K562 (cell line): ENCODE results near the gene KCND2. TPM values are rescaled to one million over a fixed set of nuclear protein-coding genes. Genes with fewer than 3 reads are reported as not detected.

ENCODE experiments used
- ATAC-seq: fragments of 200-7000 bp; cut with Tn5 transposase; 3 replicates; pipeline ENCODE4 v1.9.1; 2020; ENCODE audit warnings: moderate library complexity
- BruUV-seq: library from RNA; stranded (reverse); fragments of 400-500 nt; replicated peaks from 2 replicates; lab custom pipeline; 2021; lab: Mats Ljungman, UMichigan
- CTCF ChIA-PET: fragments of 300-600 bp; formaldehyde crosslinking; extraction: SDS; loops from one replicate; lab custom pipeline; 2021; ENCODE audit warnings: low intra/inter-chr PET ratio; lab: Yijun Ruan, JAX
- POLR2A ChIA-PET: fragments of 300-600, 350-650 bp; sonication (Branson Sonifier 250); formaldehyde crosslinking; extraction: SDS; loops from one replicate; lab custom pipeline; 2021; ENCODE audit warnings: antibody characterized with exemption, inconsistent platforms; lab: Yijun Ruan, JAX
- DNase-seq, 4 experiments: peaks; one replicate each; pipeline versions ENCODE4 v3.0.0 to v3.0.0-alpha.2; 2011 to 2018; ENCODE audit warnings: low spot score in 3 of 4, mixed read lengths in 3 of 4; ENCODE audit errors: extremely low read depth in 1 of 4
- FAIRE-seq: peaks from 2 replicates; lab custom pipeline; 2011; peaks lifted over from hg19 to GRCh38; lab: Jason Lieb, UNC
- H2AFZ ChIP-seq: 2 replicates; pipeline ENCODE4 v1.6.0; 2011; ENCODE audit warnings: low read depth, low read length, control low read depth, inconsistent platforms
- H3K27ac ChIP-seq: fragments of 200-600 bp; 3 replicates; pipeline ENCODE4 v1.8.0; 2011; ENCODE audit warnings: low read depth, mild to moderate bottlenecking, control low read depth, inconsistent platforms, low read length, moderate library complexity, mixed read lengths; ENCODE audit errors: extremely low read depth
- H3K27me3 ChIP-seq, 2 experiments: fragments of 300-600 bp in 1 of 2; 2 replicates in 1 of 2; 3 replicates in 1 of 2; pipeline versions ENCODE4 v1.6.0 to v1.8.0; 2011; ENCODE audit warnings: inconsistent platforms in 2 of 2, low read length in 2 of 2, mild to moderate bottlenecking in 1 of 2, mixed read lengths in 1 of 2, moderate library complexity in 1 of 2; ENCODE audit not compliant: control insufficient read depth in 2 of 2, insufficient read depth in 2 of 2
- H3K36me3 ChIP-seq: fragments of 300-600 bp; 3 replicates; pipeline ENCODE4 v1.8.0; 2011; ENCODE audit warnings: mild to moderate bottlenecking, low read length, inconsistent platforms; ENCODE audit not compliant: control insufficient read depth, insufficient read depth
- H3K4me1 ChIP-seq, 2 experiments: fragments of 200-600 bp in 1 of 2; replicated peaks in 1 of 2; 2 replicates in 1 of 2; 3 replicates in 1 of 2; pipeline versions ENCODE4 v1.5.1 to v1.8.0; 2011; ENCODE audit warnings: inconsistent platforms in 2 of 2, low read length in 2 of 2, mild to moderate bottlenecking in 1 of 2, mixed read lengths in 1 of 2, moderate library complexity in 1 of 2; ENCODE audit not compliant: control insufficient read depth in 2 of 2, insufficient read depth in 2 of 2
- H3K4me2 ChIP-seq: 2 replicates; pipeline ENCODE4 v1.6.1; 2011; ENCODE audit warnings: low read length, control low read depth, inconsistent platforms, mixed read lengths; ENCODE audit not compliant: insufficient read depth
- H3K4me3 ChIP-seq: fragments of 200-600 bp; sonication (generic), shearing (Covaris generic); 2 replicates; pipeline ENCODE4 v1.5.1; 2016; ENCODE audit warnings: control low read depth, inconsistent platforms
- H3K79me2 ChIP-seq: fragments of 200-600 bp; 3 replicates; pipeline ENCODE4 v1.8.0; 2011; ENCODE audit warnings: low read length, inconsistent platforms; ENCODE audit not compliant: control insufficient read depth, insufficient read depth
- H3K9ac ChIP-seq, 2 experiments: 2 replicates each; pipeline versions ENCODE4 v1.6.0 to v1.6.1; 2011; ENCODE audit warnings: low read depth in 2 of 2, low read length in 2 of 2, control low read depth in 1 of 2, inconsistent platforms in 1 of 2, mild to moderate bottlenecking in 1 of 2, mixed read lengths in 1 of 2; ENCODE audit not compliant: insufficient read depth in 1 of 2
- H3K9me1 ChIP-seq: one replicate; pipeline ENCODE4 v1.6.0; 2011; ENCODE audit warnings: inconsistent platforms, mild to moderate bottlenecking, low read length, moderate library complexity; ENCODE audit not compliant: control insufficient read depth, insufficient read depth
- H3K9me3 ChIP-seq: replicated peaks from 2 replicates; pipeline ENCODE4 v1.5.1; 2011; ENCODE audit warnings: low read depth, low read length, inconsistent platforms; ENCODE audit not compliant: control insufficient read depth, insufficient read depth
- H4K20me1 ChIP-seq: replicated peaks from 2 replicates; pipeline ENCODE4 v1.6.1; 2011; ENCODE audit warnings: low read length, inconsistent platforms, mixed read lengths; ENCODE audit not compliant: control insufficient read depth, insufficient read depth
- FOXA3 ChIP-seq, 2 experiments: fragments of 450-650 bp in 1 of 2; sonication (generic) in 1 of 2; formaldehyde crosslinking; IDR thresholded peaks in 1 of 2; conservative IDR thresholded peaks in 1 of 2; 2 replicates each; pipeline versions ENCODE4 v1.4.0 to v1.8.0; 2020 to 2022; ENCODE audit warnings: mild to moderate bottlenecking in 2 of 2, missing genetic modification reagents in 1 of 2
- HDAC6 ChIP-seq: IDR thresholded peaks from 2 replicates; pipeline ENCODE4 v1.6.1; 2012; ENCODE audit warnings: low read depth, mild to moderate bottlenecking, control low read depth, inconsistent platforms, low read length, moderate library complexity
- PYGO2 ChIP-seq: fragments of 450-650 bp; IDR thresholded peaks from 2 replicates; pipeline ENCODE4 v1.6.1; 2016; ENCODE audit warnings: mild to moderate bottlenecking, missing genetic modification characterization, moderate library complexity, missing compliant biosample characterization
- SRSF1 ChIP-seq: fragments of 200-400 bp; formaldehyde crosslinking; IDR thresholded peaks from 2 replicates; pipeline ENCODE4 v1.6.1; 2017; ENCODE audit warnings: mild to moderate bottlenecking, low read depth, low read length, moderate library complexity
- ZNF311 ChIP-seq: fragments of 250-450 bp; sonication (Bioruptor Pico); IDR thresholded peaks from 2 replicates; pipeline ENCODE4 v1.4.0; 2020; ENCODE audit warnings: mild to moderate bottlenecking, moderate library complexity
- ZNF444 ChIP-seq: fragments of 250-450 bp; sonication (Bioruptor Pico); IDR thresholded peaks from 2 replicates; pipeline ENCODE4 v1.4.0; 2020; ENCODE audit warnings: mild to moderate bottlenecking, moderate library complexity
- WGBS: fragments of 100-300 bp; shearing (Covaris generic); methylation state at CpG from one replicate; pipeline ENCODE4 v1.1.6; 2016; ENCODE audit warnings: low coverage, mixed read lengths; ENCODE audit not compliant: insufficient coverage; ENCODE audit errors: missing lambda C conversion rate; 5-methylcytosine and 5-hydroxymethylcytosine counted together
- in situ Hi-C: fragments of 300-500 bp; cut with MboI; formaldehyde crosslinking; loops from 4 replicates; pipeline ENCODE4 v1.15.0; 2018; ENCODE audit warnings: inconsistent platforms, mixed read lengths
- intact Hi-C: fragments of 100-400 bp; cut with micrococcal nuclease; formaldehyde crosslinking; loops from 2 replicates; pipeline ENCODE4 v1.14.2; 2022
- polyA plus RNA-seq, 8 experiments: library from polyadenylated mRNA; depleted of rRNA in 4 of 8; stranded (reverse) in 5 of 8; unstranded in 3 of 8; fragments of >200 nt; fragmentation: Nextera tagmentation in 2 of 8; fragmentation: Illumina TruSeq in 1 of 8; extraction: Ambion mirVana in 2 of 8; extraction: Trizol in 1 of 8; gene quantifications; 2 replicates each; pipeline versions ENCODE4 v1.2.1 to v1.2.3, GENCODE V29; 2011 to 2014; ENCODE audit warnings: inconsistent platforms in 1 of 8, missing spikeins in 1 of 8
- total RNA-seq, 7 experiments: library from RNA; depleted of rRNA in 6 of 7; stranded (reverse); fragments of >200 nt in 6 of 7; fragmentation: Illumina TruSeq in 2 of 7; extraction: Trizol in 2 of 7; gene quantifications; 2 replicates each; pipeline versions ENCODE4 v1.2.1 to v1.2.3, GENCODE V29; 2011 to 2021; ENCODE audit warnings: low replicate concordance in 1 of 7

KCND2 gene
- total and polyA plus RNA-seq, 9 of the 15 experiments (the other 6 are each of a cell fraction or from before 2014, with no cell fraction given) = 0.03 to 0.12 TPM; not detected in 7

- no peaks in the 10 kb centered on the region for H4K20me1 ChIP-seq
- H3K27ac ChIP-seq = no peak overlapping the region
- no peak for DNase-seq
- no peaks in the 10 kb centered on the region for H3K27me3 ChIP-seq
- intact Hi-C loops = no loop called here
- POLR2A ChIA-PET = no interaction called here
- no peaks in the 10 kb centered on the region for H3K9me3 ChIP-seq
- 3% methylated on average over 2 of the region's 2 CpGs for WGBS
- H3K4me3 ChIP-seq = no peak overlapping the region
- TF ChIP-seq ZNF311 (no peak), ZNF444 (CRISPR knock-in tag) (no peak), FOXA3 (CRISPR knock-in tag; conservative IDR thresholded peaks at IDR 0.05 in 1 of 2, IDR thresholded peaks at IDR 0.05 in 1 of 2) (no peak)
- no TSS peak for BruUV-seq
- H3K4me2 ChIP-seq = no peak overlapping the region
- FAIRE-seq = no peak
- H3K9ac ChIP-seq = no peak overlapping the region
- H3K79me2 ChIP-seq = no peaks in the 10 kb centered on the region
- in situ Hi-C loops = no loop called here
- H2AFZ ChIP-seq = no peak overlapping the region
- H3K36me3 ChIP-seq = no peaks in the 10 kb centered on the region
- CTCF ChIA-PET = no interaction called here
- no peaks in the 10 kb centered on the region for H3K4me1 ChIP-seq
- H3K9me1 ChIP-seq = no peaks in the 10 kb centered on the region
- ATAC-seq = no peak
These were observed 418.9 kb downstream of the KCND2 start for GRCh38 chr7:120691915-120692314.

DNA sequence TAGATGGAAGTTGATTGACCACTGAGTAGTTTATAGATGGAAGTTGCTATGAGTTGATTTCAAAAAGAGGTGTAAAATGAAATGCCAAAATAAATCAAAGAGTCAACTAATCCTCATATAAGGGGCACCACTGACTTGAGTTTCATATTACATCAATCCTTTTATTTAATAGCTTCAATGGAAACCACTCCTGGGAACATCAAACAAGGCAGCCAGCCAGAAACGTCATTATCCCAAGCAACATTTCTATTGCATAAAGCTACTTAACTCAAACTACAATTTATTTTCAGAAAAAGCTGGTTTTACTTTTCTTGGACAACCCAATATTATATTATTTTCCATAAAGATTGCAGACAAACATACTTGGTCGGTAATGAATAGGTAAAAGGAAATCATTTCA, 422.9 kb downstream of the KCND2 start:
- H3K4me3 ChIP-seq = no peak overlapping the region
- H3K9me1 ChIP-seq = no peaks in the 10 kb centered on the region
- no peak overlapping the region for H2AFZ ChIP-seq
- DNase-seq (no peak), ATAC-seq (no peak), FAIRE-seq (no peak)
- no peak overlapping the region for H3K9ac ChIP-seq
- BruUV-seq = no TSS peak
- ChIA-PET CTCF (no interaction called here), POLR2A (interaction anchor here (1.5 kb wide), 1 partner anchor 11 kb away, joined by 6 read pairs; no protein-coding TSS in a partner anchor)
- H3K4me2 ChIP-seq = no peak overlapping the region
- no peaks in the 10 kb centered on the region for H3K36me3 ChIP-seq
- in situ Hi-C loops (no loop called here), intact Hi-C loops (no loop called here)
- H3K9me3 ChIP-seq = no peaks in the 10 kb centered on the region
- no peak for TF ChIP-seq SRSF1
- TF ChIP-seq HDAC6 = no peak
- no peak for TF ChIP-seq PYGO2 (tag)
- H3K4me1 ChIP-seq = no peaks in the 10 kb centered on the region
- H3K79me2 ChIP-seq = no peaks in the 10 kb centered on the region
- WGBS = 3% methylated on average over 2 of the region's 2 CpGs
- H3K27me3 ChIP-seq = no peaks in the 10 kb centered on the region
- H4K20me1 ChIP-seq = no peaks in the 10 kb centered on the region
- no peak overlapping the region for H3K27ac ChIP-seq
